H1 (cell line): Measurements from ENCODE around the gene TRAF3IP1. TPM values are rescaled to one million over a fixed set of nuclear protein-coding genes. Genes with fewer than 3 reads are reported as not detected.

Source experiments
- EZH2 ChIP-seq: fragments of 200-600 bp; sonication (generic); IDR thresholded peaks from 2 replicates; pipeline ENCODE4 v1.7.1; 2012; ENCODE audit warnings: low read depth, mild to moderate bottlenecking, moderate library complexity, low read length, inconsistent platforms; ENCODE audit not compliant: severe bottlenecking
- RXRA ChIP-seq: IDR thresholded peaks from 2 replicates; pipeline ENCODE4 v1.6.1; 2011; ENCODE audit warnings: low read depth, mild to moderate bottlenecking, low read length, moderate library complexity; ENCODE audit not compliant: insufficient read depth
- SIRT6 ChIP-seq: IDR thresholded peaks from one replicate; pipeline ENCODE4 v1.7.1; 2012; ENCODE audit warnings: low read length, inconsistent platforms
- SUZ12 ChIP-seq: fragments of 200-600 bp; sonication (generic); IDR thresholded peaks from 2 replicates; pipeline ENCODE4 v1.6.1; 2012; ENCODE audit warnings: mild to moderate bottlenecking, inconsistent platforms, low read length, moderate library complexity, mixed read lengths
- polyA plus RNA-seq, 7 experiments: library from polyadenylated mRNA; depleted of rRNA in 3 of 7; stranded (reverse) in 5 of 7; unstranded in 2 of 7; fragments of >200 nt in 5 of 7; fragments of 200-250 nt in 2 of 7; gene quantifications; 1 replicate in 5 of 7; 2 replicates in 1 of 7; 4 replicates in 1 of 7; pipeline versions ENCODE4 v1.2.1 to v1.2.3, GENCODE V29; 2011 to 2013; ENCODE audit warnings: missing spikeins in 2 of 7, mixed read lengths in 2 of 7
- total RNA-seq: library from RNA; stranded (reverse); fragmentation: NEBNext Ultra II Directional; extraction: Animal tissue kit (Norgen Biotek cat#: 25700); gene quantifications from 2 replicates; pipeline ENCODE4 v1.2.1, GENCODE V29; 2021
- TF ChIP-seq, protein P1 (sequence below): IDR thresholded peaks from 2 replicates; pipeline ENCODE4 v1.6.1; 2012; ENCODE audit warnings: inconsistent platforms

Gene TRAF3IP1
- total and polyA plus RNA-seq, 2 of the 8 experiments (the other 6 are each of a cell fraction or from before 2014, with no cell fraction given): 2.3 to 17.5 TPM

DNA sequence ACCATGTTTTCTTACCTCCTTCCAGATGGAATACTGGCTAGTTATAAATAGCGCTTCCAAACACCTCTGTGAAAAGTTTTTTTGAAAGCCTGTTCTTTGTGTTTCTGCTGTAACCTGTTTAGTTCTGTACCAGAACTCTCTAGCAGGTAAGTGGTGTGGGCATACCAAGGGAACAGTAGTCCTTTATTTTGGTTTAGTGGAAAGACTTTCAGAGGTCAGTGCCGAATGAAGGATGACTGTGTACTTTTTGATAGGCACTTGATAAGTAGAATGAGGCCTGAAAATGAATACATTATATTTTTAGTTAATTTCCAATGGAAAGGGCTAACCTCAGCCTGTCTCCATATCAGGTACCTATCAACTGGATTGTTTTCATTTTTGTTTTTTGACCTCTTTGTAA, 78.8 kb downstream of the TRAF3IP1 start (continued):
- TF ChIP-seq RXRA (no peak), SIRT6 (no peak), SUZ12 (no peak), EZH2 (no peak)
- TF ChIP-seq, protein P1, sequence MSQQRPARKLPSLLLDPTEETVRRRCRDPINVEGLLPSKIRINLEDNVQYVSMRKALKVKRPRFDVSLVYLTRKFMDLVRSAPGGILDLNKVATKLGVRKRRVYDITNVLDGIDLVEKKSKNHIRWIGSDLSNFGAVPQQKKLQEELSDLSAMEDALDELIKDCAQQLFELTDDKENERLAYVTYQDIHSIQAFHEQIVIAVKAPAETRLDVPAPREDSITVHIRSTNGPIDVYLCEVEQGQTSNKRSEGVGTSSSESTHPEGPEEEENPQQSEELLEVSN: no peak
